Choroid plexus epithelial cell (primary cell): Measurements from ENCODE around the gene RANBP1.
A peak's percentile ranks its signal among the peaks of the same experiment; 100 is the strongest.

Experiments
- DNase-seq: peaks from one replicate; pipeline ENCODE4 v3.0.0-alpha.2; 2010; ENCODE audit warnings: low read depth
- H3K4me3 ChIP-seq: 2 replicates; pipeline ENCODE4 v1.5.1; 2011; ENCODE audit warnings: low read depth, mild to moderate bottlenecking, control low read depth, low read length, moderate library complexity
- CTCF ChIP-seq: conservative IDR thresholded peaks from 2 replicates; pipeline ENCODE4 v1.5.1; 2011; ENCODE audit warnings: low read depth, mild to moderate bottlenecking, control low read depth, inconsistent platforms, low read length, moderate library complexity

RANBP1 gene

DNA sequence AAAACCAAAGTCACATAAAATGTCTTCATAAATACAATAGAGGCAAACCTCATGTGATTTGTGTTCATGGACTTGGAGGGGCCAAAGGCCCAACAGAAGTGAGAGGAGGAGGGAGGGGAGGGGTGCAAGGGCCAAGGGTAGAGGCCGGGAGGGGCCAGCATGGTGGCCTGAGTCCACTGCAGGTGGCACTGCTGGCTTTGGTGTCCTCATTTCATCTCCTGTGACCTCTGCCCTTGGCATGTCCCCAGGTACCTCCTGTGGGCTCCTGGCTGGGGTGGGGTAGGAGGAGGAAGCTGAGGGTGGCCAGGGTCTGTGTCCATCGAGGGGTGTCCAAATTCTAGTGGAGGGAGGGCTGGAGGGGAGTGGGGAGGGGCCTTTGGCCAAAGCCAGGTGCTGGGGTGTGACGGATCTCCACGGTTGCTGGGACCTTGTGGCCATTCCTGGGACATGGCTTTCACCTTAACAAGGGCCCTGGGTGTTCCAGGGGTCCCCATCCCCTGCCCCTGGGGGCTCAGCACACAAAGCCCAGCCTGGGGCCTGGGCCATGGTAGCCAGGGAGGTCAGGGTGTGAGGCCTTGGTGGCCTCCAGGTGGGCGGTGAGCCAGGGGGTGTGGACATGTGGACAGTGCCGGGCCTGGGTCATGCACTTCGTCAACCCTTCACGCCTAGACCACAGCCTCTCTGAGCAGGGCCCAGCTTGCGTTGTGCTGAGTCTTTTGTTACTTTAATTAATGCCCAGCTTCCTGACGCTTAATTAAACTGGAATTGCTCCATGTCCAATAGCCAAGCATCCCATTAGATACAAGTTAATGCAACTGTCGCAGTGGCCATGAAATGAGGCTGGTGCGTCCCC lies 55.6 kb downstream of the RANBP1 start:
- TF ChIP-seq CTCF, result no peak
- DNase-seq, result no peak
- no peak overlapping the region for H3K4me3 ChIP-seq

DNA sequence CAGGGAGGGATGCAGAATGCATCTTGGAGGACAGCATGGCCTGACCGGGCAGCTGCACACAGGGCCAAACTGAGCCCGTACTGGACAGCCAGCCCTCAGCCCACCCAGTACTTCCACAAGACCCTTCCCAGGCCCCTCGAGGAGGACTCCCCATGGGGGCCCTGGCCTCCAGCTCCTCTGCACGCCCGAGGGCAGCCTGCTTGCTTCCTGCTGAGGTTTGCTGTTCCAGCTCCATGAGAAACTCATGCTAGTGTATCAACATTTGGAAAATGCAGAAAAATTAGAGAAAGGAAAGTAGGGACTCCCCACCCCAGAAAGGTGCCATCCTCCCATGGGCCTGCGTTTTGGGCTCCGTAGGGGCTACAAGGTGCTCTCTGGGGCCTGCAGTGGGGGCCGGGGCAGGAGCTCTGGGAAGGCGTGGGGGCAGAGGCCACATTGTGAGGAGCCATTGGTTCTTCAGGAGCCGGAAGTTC lies 56.3 kb downstream of the RANBP1 start:
- no peak for TF ChIP-seq CTCF

GRCh38 chr22:20173246-20173645 lies 57.3 kb downstream of the RANBP1 start:
- H3K4me3 ChIP-seq, result no peak overlapping the region
- DNase-seq, result no peak
- no peak for TF ChIP-seq CTCF

More for the DNA sequence above, 56.3 kb downstream of the RANBP1 start:
- no peak overlapping the region for H3K4me3 ChIP-seq
- DNase-seq, result no peak

DNA sequence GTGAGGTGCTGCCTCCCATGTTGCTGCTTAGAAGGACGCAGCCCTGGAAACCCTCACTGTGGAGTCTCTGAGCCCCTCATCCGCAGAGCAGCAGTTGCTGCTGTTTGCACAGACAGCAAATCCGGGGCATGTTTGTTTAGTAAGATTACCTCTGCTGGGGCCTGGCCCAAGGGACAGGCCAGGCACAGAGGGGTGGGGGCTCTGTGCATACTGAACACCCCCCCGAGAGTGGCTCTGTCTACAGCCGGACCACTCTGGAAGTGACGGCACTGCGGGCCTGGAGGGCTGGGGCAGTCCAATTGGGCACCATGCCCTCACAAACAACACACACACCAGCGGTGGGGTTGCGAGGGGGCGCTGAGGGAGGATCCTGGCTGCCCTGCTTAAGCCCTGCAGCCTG lies 57.9 kb downstream of the RANBP1 start:
- no peak for DNase-seq
- TF ChIP-seq CTCF, result no peak
- H3K4me3 ChIP-seq, result no peak overlapping the region

DNA sequence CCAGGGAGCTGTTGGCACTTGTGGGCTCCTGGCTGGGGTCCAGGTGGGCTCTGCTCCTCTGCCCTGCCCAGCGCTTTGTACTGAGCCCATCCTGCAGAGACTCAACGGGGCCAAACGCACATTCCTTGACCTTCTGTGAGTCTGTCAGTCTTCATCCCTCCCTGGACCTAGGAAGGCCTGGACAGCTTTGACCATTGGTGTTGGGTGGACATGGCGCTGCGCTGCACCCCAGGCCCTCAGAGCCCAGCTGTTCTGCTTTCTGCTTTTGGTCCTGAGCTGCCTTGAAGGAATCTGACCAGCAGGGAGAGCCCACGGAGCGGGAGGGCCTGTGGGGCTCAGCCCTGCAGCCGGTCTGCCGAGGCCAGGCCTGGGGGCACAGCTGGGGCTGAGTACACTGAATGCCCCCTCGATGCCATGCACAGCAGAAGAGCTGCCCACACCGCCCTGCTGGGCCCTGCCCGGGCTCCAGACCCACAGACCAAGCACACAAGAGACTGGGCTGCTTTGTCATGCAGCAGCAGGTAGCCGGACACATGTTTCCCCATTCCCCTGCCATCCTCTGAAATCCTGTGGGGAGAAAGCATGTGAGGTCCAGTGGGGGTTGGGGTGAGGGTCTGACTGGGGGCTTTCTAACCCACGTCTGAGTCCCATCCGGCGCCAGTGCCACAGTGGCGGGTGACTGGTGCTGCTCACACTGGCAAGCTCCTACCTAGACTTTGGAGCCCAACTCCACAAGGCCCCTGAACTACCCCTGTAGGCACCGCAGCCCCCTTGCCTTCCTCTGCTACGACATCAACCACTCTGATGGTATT lies 59.1 kb downstream of the RANBP1 start:
- no peak overlapping the region for H3K4me3 ChIP-seq
- peak; percentile 54 for TF ChIP-seq CTCF
- peak; percentile 38 for DNase-seq

DNA sequence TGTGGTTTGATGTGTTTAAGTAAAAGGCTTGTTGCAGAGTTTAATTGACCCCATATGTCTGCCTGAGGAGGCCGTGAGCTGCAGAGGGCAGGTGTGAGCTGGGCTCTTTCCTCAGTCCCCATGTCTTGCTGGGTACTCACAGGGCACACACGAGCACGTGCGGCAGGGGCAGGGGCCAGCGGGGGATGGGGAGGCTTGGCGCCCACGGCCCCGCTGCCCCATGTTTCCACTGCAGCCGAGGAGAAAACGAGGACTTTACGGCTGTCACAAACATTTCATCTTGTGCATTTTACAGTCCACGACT lies 59.6 kb downstream of the RANBP1 start:
- DNase-seq, result no peak
- no peak for TF ChIP-seq CTCF
- H3K4me3 ChIP-seq, result no peak overlapping the region
